DND-41 (cell line): ENCODE results near the gene KCNMA1.

Experiments
- EZH2 ChIP-seq: IDR thresholded peaks from 3 replicates; pipeline ENCODE4 v1.6.1; 2012; ENCODE audit warnings: borderline replicate concordance, low read depth, mild to moderate bottlenecking, moderate library complexity, low read length, inconsistent platforms; ENCODE audit not compliant: severe bottlenecking
- TF ChIP-seq, protein P1 (sequence below): IDR thresholded peaks from 2 replicates; pipeline ENCODE4 v1.5.1; 2012; ENCODE audit warnings: borderline replicate concordance, low read length, moderate library complexity, mild to moderate bottlenecking; ENCODE audit not compliant: poor library complexity, severe bottlenecking; ENCODE audit errors: extremely low read depth

DNA sequence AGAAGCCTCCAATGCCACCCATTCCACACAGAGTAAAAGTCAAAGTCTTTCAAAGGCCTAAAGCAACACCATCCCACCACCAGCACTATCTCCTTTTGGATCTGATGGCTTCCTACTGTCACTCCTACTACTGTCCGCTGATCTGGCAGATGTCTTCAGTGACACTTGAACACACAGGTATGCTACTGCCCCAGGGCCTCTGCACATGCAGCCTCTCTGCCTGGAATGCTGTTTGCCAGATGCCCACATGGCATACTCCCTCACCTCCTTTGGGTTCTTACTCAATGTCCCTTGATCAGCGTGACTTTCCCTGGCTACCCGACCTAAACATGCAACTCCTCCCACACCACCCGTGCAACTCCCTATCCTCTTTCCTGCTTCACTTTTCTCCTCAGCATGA lies 512.4 kb downstream of the KCNMA1 start:
- TF ChIP-seq, protein P1, sequence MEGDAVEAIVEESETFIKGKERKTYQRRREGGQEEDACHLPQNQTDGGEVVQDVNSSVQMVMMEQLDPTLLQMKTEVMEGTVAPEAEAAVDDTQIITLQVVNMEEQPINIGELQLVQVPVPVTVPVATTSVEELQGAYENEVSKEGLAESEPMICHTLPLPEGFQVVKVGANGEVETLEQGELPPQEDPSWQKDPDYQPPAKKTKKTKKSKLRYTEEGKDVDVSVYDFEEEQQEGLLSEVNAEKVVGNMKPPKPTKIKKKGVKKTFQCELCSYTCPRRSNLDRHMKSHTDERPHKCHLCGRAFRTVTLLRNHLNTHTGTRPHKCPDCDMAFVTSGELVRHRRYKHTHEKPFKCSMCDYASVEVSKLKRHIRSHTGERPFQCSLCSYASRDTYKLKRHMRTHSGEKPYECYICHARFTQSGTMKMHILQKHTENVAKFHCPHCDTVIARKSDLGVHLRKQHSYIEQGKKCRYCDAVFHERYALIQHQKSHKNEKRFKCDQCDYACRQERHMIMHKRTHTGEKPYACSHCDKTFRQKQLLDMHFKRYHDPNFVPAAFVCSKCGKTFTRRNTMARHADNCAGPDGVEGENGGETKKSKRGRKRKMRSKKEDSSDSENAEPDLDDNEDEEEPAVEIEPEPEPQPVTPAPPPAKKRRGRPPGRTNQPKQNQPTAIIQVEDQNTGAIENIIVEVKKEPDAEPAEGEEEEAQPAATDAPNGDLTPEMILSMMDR = no peak
- no peak for TF ChIP-seq EZH2
